Activated B cell treated with CpG ODN at 0.5 μM for 24 hours (primary cell): ENCODE data around the gene PPP2R2C. TPM values are rescaled to one million over a fixed set of nuclear protein-coding genes. Genes with fewer than 3 reads are reported as not detected.

Experiments used
- ATAC-seq: fragments of 200-7000 bp; cut with Tn5 transposase; one replicate; pipeline ENCODE4 v1.10.0; 2021; ENCODE audit warnings: low read depth, mild to moderate bottlenecking, moderate library complexity
- CTCF ChIA-PET: fragments of 350-600 bp; sonication (Branson Sonifier 250); formaldehyde crosslinking; loops from one replicate; lab custom pipeline; 2021; ENCODE audit warnings: antibody characterized with exemption; lab: Charles Lee
- POLR2A ChIA-PET: fragments of 350-600 bp; sonication (Branson Sonifier 250); formaldehyde crosslinking; loops from one replicate; lab custom pipeline; 2021; ENCODE audit warnings: antibody characterized with exemption; lab: Charles Lee
- DNase-seq: peaks from one replicate; pipeline ENCODE4 v3.0.0; 2022
- H3K27ac Mint-ChIP-seq: one replicate; pipeline ENCODE4 v1.8.0; 2020; ENCODE audit warnings: mixed read lengths
- H3K27me3 Mint-ChIP-seq: one replicate; pipeline ENCODE4 v1.8.0; 2021; ENCODE audit warnings: mixed read lengths
- H3K36me3 Mint-ChIP-seq: one replicate; pipeline ENCODE4 v1.8.0; 2021; ENCODE audit warnings: low read depth, mixed read lengths
- H3K4me1 Mint-ChIP-seq: one replicate; pipeline ENCODE4 v1.8.0; 2021; ENCODE audit warnings: mixed read lengths
- H3K4me3 Mint-ChIP-seq: one replicate; pipeline ENCODE4 v1.8.0; 2020; ENCODE audit warnings: mild to moderate bottlenecking, mixed read lengths
- H3K9me3 Mint-ChIP-seq: one replicate; pipeline ENCODE4 v1.8.0; 2020; ENCODE audit warnings: mixed read lengths
- intact Hi-C: fragments of 100-400 bp; cut with micrococcal nuclease; formaldehyde crosslinking; loops from one replicate; pipeline ENCODE4 v1.15.1; 2024
- total RNA-seq: library from RNA; stranded (reverse); gene quantifications from 2 replicates; pipeline ENCODE4 v1.2.3, GENCODE V29; 2022
- TF ChIP-seq, protein P1 (sequence below): fragments of 200-600 bp; IDR thresholded peaks from one replicate; pipeline ENCODE4 v1.8.0; 2022; ENCODE audit warnings: antibody characterized with exemption, mild to moderate bottlenecking

PPP2R2C gene
- total RNA-seq, 1 donor from 2014 or later = not detected

GRCh38 chr4:6373541-6374410, 98.6 kb downstream of the PPP2R2C start:
- CTCF ChIA-PET = no interaction called here
- intact Hi-C loops = no loop called here

GRCh38 chr4:6372649-6373525, 99.5 kb downstream of the PPP2R2C start:
- POLR2A ChIA-PET = no interaction called here
- H3K4me3 Mint-ChIP-seq = no peak overlapping the region
- DNase-seq (no peak), ATAC-seq (no peak)
- TF ChIP-seq, protein P1, sequence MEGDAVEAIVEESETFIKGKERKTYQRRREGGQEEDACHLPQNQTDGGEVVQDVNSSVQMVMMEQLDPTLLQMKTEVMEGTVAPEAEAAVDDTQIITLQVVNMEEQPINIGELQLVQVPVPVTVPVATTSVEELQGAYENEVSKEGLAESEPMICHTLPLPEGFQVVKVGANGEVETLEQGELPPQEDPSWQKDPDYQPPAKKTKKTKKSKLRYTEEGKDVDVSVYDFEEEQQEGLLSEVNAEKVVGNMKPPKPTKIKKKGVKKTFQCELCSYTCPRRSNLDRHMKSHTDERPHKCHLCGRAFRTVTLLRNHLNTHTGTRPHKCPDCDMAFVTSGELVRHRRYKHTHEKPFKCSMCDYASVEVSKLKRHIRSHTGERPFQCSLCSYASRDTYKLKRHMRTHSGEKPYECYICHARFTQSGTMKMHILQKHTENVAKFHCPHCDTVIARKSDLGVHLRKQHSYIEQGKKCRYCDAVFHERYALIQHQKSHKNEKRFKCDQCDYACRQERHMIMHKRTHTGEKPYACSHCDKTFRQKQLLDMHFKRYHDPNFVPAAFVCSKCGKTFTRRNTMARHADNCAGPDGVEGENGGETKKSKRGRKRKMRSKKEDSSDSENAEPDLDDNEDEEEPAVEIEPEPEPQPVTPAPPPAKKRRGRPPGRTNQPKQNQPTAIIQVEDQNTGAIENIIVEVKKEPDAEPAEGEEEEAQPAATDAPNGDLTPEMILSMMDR = no peak
- intact Hi-C loops = no loop called here
- peaks cover 6% of the 10 kb centered on the region for H3K27me3 Mint-ChIP-seq
- no peaks in the 10 kb centered on the region for H3K36me3 Mint-ChIP-seq
- CTCF ChIA-PET = no interaction called here
- no peak overlapping the region for H3K27ac Mint-ChIP-seq
- H3K9me3 Mint-ChIP-seq = no peaks in the 10 kb centered on the region
- no peaks in the 10 kb centered on the region for H3K4me1 Mint-ChIP-seq

More at GRCh38 chr4:6373541-6374410, 98.6 kb downstream of the PPP2R2C start:
- Mint-ChIP-seq H3K4me1 (no peaks in the 10 kb centered on the region), H3K27ac (no peak overlapping the region), H3K27me3 (peaks cover 4% of the 10 kb centered on the region), H3K4me3 (no peak overlapping the region), H3K36me3 (no peaks in the 10 kb centered on the region), H3K9me3 (no peaks in the 10 kb centered on the region)
- ATAC-seq (no peak), DNase-seq (no peak)
- TF ChIP-seq, protein P1 = no peak
- POLR2A ChIA-PET = no interaction called here

DNA sequence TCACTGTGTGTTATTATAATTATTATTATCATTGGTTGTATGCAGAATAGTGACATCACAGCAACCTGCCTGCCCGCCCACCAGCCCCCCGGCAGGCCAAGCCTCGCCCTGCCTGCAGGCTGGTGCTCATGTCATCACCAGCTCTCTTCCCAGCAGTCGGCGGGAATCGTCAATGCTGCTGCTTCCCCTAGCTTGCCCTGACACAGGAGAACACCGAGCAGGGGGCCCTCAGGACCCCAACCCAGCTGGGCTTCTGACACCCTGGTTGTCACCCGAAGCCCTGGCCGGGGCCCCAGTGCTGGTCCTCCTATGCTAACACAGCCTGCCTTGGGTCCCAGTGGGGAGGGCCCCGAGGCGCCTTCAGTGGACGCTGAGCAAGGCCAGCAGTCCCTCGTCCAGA, 100.6 kb downstream of the PPP2R2C start:
- Mint-ChIP-seq H3K27ac (no peak overlapping the region), H3K4me3 (no peak overlapping the region), H3K27me3 (peaks cover 5% of the 10 kb centered on the region), H3K36me3 (no peaks in the 10 kb centered on the region), H3K4me1 (no peaks in the 10 kb centered on the region), H3K9me3 (no peaks in the 10 kb centered on the region)
- POLR2A ChIA-PET = no interaction called here
- no peak for ATAC-seq
- TF ChIP-seq, protein P1 = no peak
- CTCF ChIA-PET = no interaction called here
- intact Hi-C loops = no loop called here
- no peak for DNase-seq

DNA sequence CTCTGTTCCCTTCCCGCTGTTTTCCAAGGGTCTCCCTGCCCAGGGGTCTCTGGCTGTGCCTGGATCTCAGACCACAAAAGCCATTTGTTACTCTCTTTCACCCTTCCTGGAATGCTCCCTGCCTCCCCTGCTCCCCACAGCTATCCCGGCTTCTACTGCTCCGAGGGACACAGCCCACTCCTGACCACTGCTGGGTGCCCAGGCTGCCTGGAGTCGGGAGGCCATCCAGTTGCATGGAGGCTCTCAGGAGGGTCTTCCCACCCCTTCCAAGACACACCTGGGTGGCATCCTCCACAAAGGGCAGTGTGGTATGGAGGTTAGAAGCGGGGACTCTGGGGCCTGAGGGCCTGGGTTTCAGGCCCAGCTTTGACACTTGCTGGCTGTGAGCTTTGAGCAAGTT, 101.1 kb downstream of the PPP2R2C start:
- intact Hi-C loops = no loop called here
- no peaks in the 10 kb centered on the region for H3K36me3 Mint-ChIP-seq
- no peaks in the 10 kb centered on the region for H3K4me1 Mint-ChIP-seq
- H3K4me3 Mint-ChIP-seq = no peak overlapping the region
- DNase-seq = no peak
- no peak overlapping the region for H3K27ac Mint-ChIP-seq
- no peak for ATAC-seq
- TF ChIP-seq, protein P1 = no peak
- no peaks in the 10 kb centered on the region for H3K9me3 Mint-ChIP-seq
- peaks cover 3% of the 10 kb centered on the region for H3K27me3 Mint-ChIP-seq
- CTCF ChIA-PET = no interaction called here
- POLR2A ChIA-PET = no interaction called here
